Measurements from ENCODE around the gene MISP3. TPM values are rescaled to one million over a fixed set of nuclear protein-coding genes. Genes with fewer than 3 reads are reported as not detected.

Gene MISP3
- total RNA-seq, 1 experiment from 2014 or later = 2.8 TPM

- no peak for DNase-seq (ENCODE audit: low spot score)
- in situ Hi-C loops (cut with HindIII; ENCODE audit: low sequenced_read_pairs) = no loop called here
These were observed 42.3 kb downstream of the MISP3 start for GRCh38 chr19:14114854-14115253.

GRCh38 chr19:14115756-14116155, 43.2 kb downstream of the MISP3 start:
- in situ Hi-C loops (cut with HindIII; ENCODE audit: low sequenced_read_pairs) = no loop called here
- DNase-seq (ENCODE audit: low spot score) = no peak

- no peak for DNase-seq (ENCODE audit: low spot score)
- in situ Hi-C loops (cut with HindIII; ENCODE audit: low sequenced_read_pairs) = no loop called here
These were observed 43.9 kb downstream of the MISP3 start for GRCh38 chr19:14116525-14116917.

- in situ Hi-C loops (cut with HindIII; ENCODE audit: low sequenced_read_pairs) = no loop called here
- no peak for DNase-seq (ENCODE audit: low spot score)
These were observed 44.5 kb downstream of the MISP3 start for GRCh38 chr19:14116918-14117578.

GRCh38 chr19:14117668-14118164, 45.1 kb downstream of the MISP3 start, which contains the start of gene PRKACA:
Gene PRKACA (minus strand): TSS chr19:14117762. CDS start chr19:14117547, 215 bp downstream.
- peak; percentile 98 for DNase-seq (ENCODE audit: low spot score)
- in situ Hi-C loops (cut with HindIII; ENCODE audit: low sequenced_read_pairs) = no loop called here

GRCh38 chr19:14118165-14119051, 45.8 kb downstream of the MISP3 start:
- in situ Hi-C loops (cut with HindIII; ENCODE audit: low sequenced_read_pairs) = no loop called here
- peak; percentile 70 for DNase-seq (ENCODE audit: low spot score)

GRCh38 chr19:14119146-14119545, 46.6 kb downstream of the MISP3 start:
- in situ Hi-C loops (cut with HindIII; ENCODE audit: low sequenced_read_pairs) = no loop called here

GRCh38 chr19:14119644-14120496, 47.3 kb downstream of the MISP3 start:
- in situ Hi-C loops (cut with HindIII; ENCODE audit: low sequenced_read_pairs) = no loop called here
- no peak for DNase-seq (ENCODE audit: low spot score)

More at GRCh38 chr19:14119146-14119545, 46.6 kb downstream of the MISP3 start:
- DNase-seq (ENCODE audit: low spot score) = no peak

- in situ Hi-C loops (cut with HindIII; ENCODE audit: low sequenced_read_pairs) = no loop called here
- DNase-seq (ENCODE audit: low spot score) = no peak
These were observed 47.9 kb downstream of the MISP3 start for GRCh38 chr19:14120497-14120780.

GRCh38 chr19:14122924-14123323, 50.3 kb downstream of the MISP3 start:
- in situ Hi-C loops (cut with HindIII; ENCODE audit: low sequenced_read_pairs) = no loop called here
- no peak for DNase-seq (ENCODE audit: low spot score)

Other genes with a start within 250 kb of the MISP3 start
- gene NANOS3, start 195.7 kb upstream of the MISP3 start, total RNA-seq (2014; rRNA removed; shearing (Covaris generic)) = 3.0 and 6.3 TPM in 2 replicates
- gene BRME1, start 166.7 kb upstream of the MISP3 start, total RNA-seq (2014; rRNA removed; shearing (Covaris generic)) = 2.9 and 6.6 TPM in 2 replicates
- 11.9 and 17.5 TPM in 2 replicates for gene CC2D1A, start 166.6 kb upstream of the MISP3 start, total RNA-seq (2014; rRNA removed; shearing (Covaris generic))
- 0.92 TPM in 1 of 2 replicates, not detected in the other for gene PODNL1, start 134.4 kb upstream of the MISP3 start, total RNA-seq (2014; rRNA removed; shearing (Covaris generic))
- 33.2 and 38.2 TPM in 2 replicates for gene DCAF15, start 120.3 kb upstream of the MISP3 start, total RNA-seq (2014; rRNA removed; shearing (Covaris generic))
- gene RFX1, start 66.5 kb upstream of the MISP3 start, total RNA-seq (2014; rRNA removed; shearing (Covaris generic)) = 1.8 and 6.0 TPM in 2 replicates
- not detected in 2 replicates for gene RLN3, start 44.6 kb upstream of the MISP3 start, total RNA-seq (2014; rRNA removed; shearing (Covaris generic))
- 28.1 and 32.5 TPM in 2 replicates for gene IL27RA, start 41.0 kb upstream of the MISP3 start, total RNA-seq (2014; rRNA removed; shearing (Covaris generic))
- 14.8 and 23.1 TPM in 2 replicates for gene PALM3, start 10.7 kb upstream of the MISP3 start, total RNA-seq (2014; rRNA removed; shearing (Covaris generic))
- not detected in 2 replicates for gene C19orf67, start 13.0 kb downstream of the MISP3 start, total RNA-seq (2014; rRNA removed; shearing (Covaris generic))
- 162 and 188 TPM in 2 replicates for gene SAMD1, start 18.0 kb downstream of the MISP3 start, total RNA-seq (2014; rRNA removed; shearing (Covaris generic))
- gene PRKACA, start 45.0 kb downstream of the MISP3 start, total RNA-seq (2014; rRNA removed; shearing (Covaris generic)) = 31.8 and 37.7 TPM in 2 replicates
- 108 and 120 TPM in 2 replicates for gene ASF1B, start 63.8 kb downstream of the MISP3 start, total RNA-seq (2014; rRNA removed; shearing (Covaris generic))
- 18.5 and 20.5 TPM in 2 replicates for gene ADGRL1, start 133.4 kb downstream of the MISP3 start, total RNA-seq (2014; rRNA removed; shearing (Covaris generic))

Data from G401 (cell line).